ENCODE measurements around the gene USP17L19.
"Not testable (repeated sequence)": the region's sequence is repeated elsewhere in the genome, so short reads cannot be mapped to it uniquely, and the experiment has no call there.

- not testable (repeated sequence) for TF ChIP-seq CTCF (conservative IDR thresholded peaks at IDR 0.05; ENCODE audit: low read length); EZH2phosphoT487 (IDR thresholded peaks at IDR 0.05; ENCODE audit: borderline replicate concordance)
Measured at GRCh38 chr4:9257824-9258223, 4.6 kb downstream of the USP17L19 start, which contains the start of gene USP17L20.

All from Loucy (cell line).